Glutamatergic neuron (in vitro differentiated cells): ENCODE results near the gene IFFO2. TPM values are rescaled to one million over a fixed set of nuclear protein-coding genes. Genes with fewer than 3 reads are reported as not detected.

Experiments
- microRNA-seq: library from miRNA; unstranded; fragments of <30 nt; microRNA quantifications from one replicate; pipeline ENCODE4, GENCODE V29; 2020; ENCODE audit not compliant: unreplicated experiment
- total RNA-seq: library from RNA; stranded (reverse); fragmentation: NEBNext Ultra II Directional; extraction: Animal tissue kit (Norgen Biotek cat#: 25700); gene quantifications from one replicate; pipeline ENCODE4 v1.2.1, GENCODE V29; 2021; ENCODE audit not compliant: unreplicated experiment

Gene IFFO2
- total RNA-seq, 1 donor from 2014 or later, result 107 TPM

Small RNA genes lying within 50 kb of the gene (microRNA-seq; reads per million reads assigned to microRNA genes)
- gene MIR1290, result not detected
- gene MIR4695, result 2.8 reads per million, percentile 20 among the genes with 10 or more reads in this experiment

Other genes with a start within 250 kb of the IFFO2 start
- gene TAS1R2, start 97.0 kb downstream of the IFFO2 start, total RNA-seq, result not detected
- 28.9 TPM for gene ALDH4A1, start 54.1 kb downstream of the IFFO2 start, total RNA-seq